ENCODE results near the gene HOXC12.

- TF ChIP-seq CREM (CRISPR knock-in tag; IDR thresholded peaks at IDR 0.05) (no peak), CTCF (IDR thresholded peaks at IDR 0.05) (no peak), JUN (CRISPR knock-in tag; IDR thresholded peaks at IDR 0.05) (no peak), ZNF263 (CRISPR knock-in tag; IDR thresholded peaks at IDR 0.05; ENCODE audit: low read depth) (no peak), ZBTB43 (CRISPR knock-in tag; IDR thresholded peaks at IDR 0.05) (no peak), ETV6 (CRISPR knock-in tag; IDR thresholded peaks at IDR 0.05) (no peak), NFE2L1 (CRISPR knock-in tag; IDR thresholded peaks at IDR 0.05) (no peak), FOXJ3 (CRISPR knock-in tag; IDR thresholded peaks at IDR 0.05; ENCODE audit: borderline replicate concordance) (no peak), IRF1 (CRISPR knock-in tag; IDR thresholded peaks at IDR 0.05) (no peak), ATF2 (CRISPR knock-in tag; IDR thresholded peaks at IDR 0.05; ENCODE audit: borderline replicate concordance, low read depth) (no peak), PRRX2 (CRISPR knock-in tag; IDR thresholded peaks at IDR 0.05) (no peak), ESRRA (CRISPR knock-in tag; IDR thresholded peaks at IDR 0.05; ENCODE audit: borderline replicate concordance) (no peak), E2F5 (CRISPR knock-in tag; IDR thresholded peaks at IDR 0.05) (no peak), ATF3 (CRISPR knock-in tag; conservative IDR thresholded peaks at IDR 0.05) (no peak)
These were observed 35.8 kb downstream of the HOXC12 start for GRCh38 chr12:53990311-53991076.

Data from WTC11 (cell line).